GM21717 (cell line): Measurements from ENCODE around the gene ACD.

Experiments used
- ATAC-seq: cut with Tn5 transposase; IDR thresholded peaks from one replicate; pipeline ENCODE4 v1.9.1; 2021; ENCODE audit warnings: mild to moderate bottlenecking, moderate library complexity; ENCODE audit not compliant: unreplicated experiment

Gene ACD

GRCh38 chr16:67676516-67676915, 16.5 kb upstream of the ACD start:
- ATAC-seq, result no peak

GRCh38 chr16:67675999-67676398, 15.9 kb upstream of the ACD start:
- no peak for ATAC-seq

- ATAC-seq, result no peak
Measured at GRCh38 chr16:67675579-67675935, 15.5 kb upstream of the ACD start.

- no peak for ATAC-seq
Measured at GRCh38 chr16:67674851-67675578, 15.0 kb upstream of the ACD start.

GRCh38 chr16:67673712-67674580, 13.9 kb upstream of the ACD start:
- ATAC-seq, result no peak

- ATAC-seq, result no peak
Measured at GRCh38 chr16:67672739-67673662, 12.9 kb upstream of the ACD start.

GRCh38 chr16:67672306-67672705, 12.2 kb upstream of the ACD start:
- ATAC-seq, result no peak

GRCh38 chr16:67669499-67670101, 9.5 kb upstream of the ACD start:
- ATAC-seq, result no peak

- ATAC-seq, result no peak
Measured at GRCh38 chr16:67668495-67669157, 8.6 kb upstream of the ACD start.

- ATAC-seq, result peak; percentile 64
Measured at GRCh38 chr16:67667817-67668494, 7.9 kb upstream of the ACD start.

GRCh38 chr16:67667453-67667816, 7.4 kb upstream of the ACD start:
- no peak for ATAC-seq

GRCh38 chr16:67666559-67667452, 6.7 kb upstream of the ACD start, which contains the start of the genes C16orf86 and ENKD1:
TSS of gene C16orf86 (plus strand) at chr16:67666814. CDS start at chr16:67666971, 157 bp downstream.
TSS of gene ENKD1 (minus strand) at chr16:67666750. CDS start at chr16:67666442, 308 bp downstream.
- peak; percentile 60 for ATAC-seq

- ATAC-seq, result peak; percentile 13
Measured at GRCh38 chr16:67666032-67666551, 6.0 kb upstream of the ACD start.

GRCh38 chr16:67665598-67665997, 5.5 kb upstream of the ACD start:
- no peak for ATAC-seq

GRCh38 chr16:67664871-67665270, 4.8 kb upstream of the ACD start:
- ATAC-seq, result no peak

- no peak for ATAC-seq
Measured at GRCh38 chr16:67664258-67664657, 4.2 kb upstream of the ACD start.

GRCh38 chr16:67663877-67664222, 3.8 kb upstream of the ACD start:
- no peak for ATAC-seq

- no peak for ATAC-seq
Measured at GRCh38 chr16:67663151-67663876, 3.3 kb upstream of the ACD start.
